CD4-positive, alpha-beta memory T cell (primary cell): Measurements from ENCODE around the gene RNMT. TPM values are rescaled to one million over a fixed set of nuclear protein-coding genes. Genes with fewer than 3 reads are reported as not detected.

Source experiments
- CTCF ChIA-PET: fragments of 350-600 bp; sonication (Branson Sonifier 250); formaldehyde crosslinking; loops from one replicate; lab custom pipeline; 2021; ENCODE audit warnings: inconsistent platforms; ENCODE audit not compliant: partially characterized antibody; lab: Charles Lee
- POLR2A ChIA-PET: fragments of 350-600 bp; sonication (Branson Sonifier 250); formaldehyde crosslinking; loops from one replicate; lab custom pipeline; 2021; ENCODE audit not compliant: partially characterized antibody; lab: Charles Lee
- DNase-seq, 5 donors: peaks; one replicate each; pipeline versions ENCODE4 v3.0.0 to v3.0.0-alpha.2; 2020 to 2022; ENCODE audit warnings: mixed read lengths in 1 of 5
- H3K27ac ChIP-seq: one replicate; pipeline ENCODE4 v1.7.0; 2013; ENCODE audit warnings: low read depth, low read length
- H3K27me3 ChIP-seq: 2 replicates; pipeline ENCODE4 v1.7.0; 2013; ENCODE audit warnings: mild to moderate bottlenecking, low read length, moderate library complexity; ENCODE audit not compliant: insufficient read depth
- H3K36me3 ChIP-seq: 2 replicates; pipeline ENCODE4 v1.7.0; 2013; ENCODE audit warnings: mild to moderate bottlenecking, low read length, moderate library complexity; ENCODE audit not compliant: insufficient read depth
- H3K4me1 ChIP-seq: 2 replicates; pipeline ENCODE4 v1.7.0; 2013; ENCODE audit warnings: mild to moderate bottlenecking, low read length, moderate library complexity; ENCODE audit not compliant: insufficient read depth
- H3K4me3 ChIP-seq, 2 donors: one replicate each; pipeline ENCODE4 v1.7.0; 2013; ENCODE audit warnings: low read length in 2 of 2, mild to moderate bottlenecking in 1 of 2
- H3K9me3 ChIP-seq, 2 donors: one replicate each; pipeline ENCODE4 v1.7.0; 2013; ENCODE audit warnings: low read length in 2 of 2, control low read depth in 1 of 2; ENCODE audit not compliant: control insufficient read depth in 1 of 2
- H3K27ac Mint-ChIP-seq, 7 donors: one replicate each; pipeline ENCODE4 v1.8.0; 2020 to 2021; ENCODE audit warnings: mixed read lengths in 7 of 7, mild to moderate bottlenecking in 6 of 7, inconsistent platforms in 3 of 7, moderate library complexity in 3 of 7
- H3K27me3 Mint-ChIP-seq, 2 donors: one replicate each; pipeline ENCODE4 v1.8.0; 2020 to 2021; ENCODE audit warnings: mixed read lengths in 2 of 2
- H3K36me3 Mint-ChIP-seq, 2 donors: one replicate each; pipeline ENCODE4 v1.8.0; 2020 to 2021; ENCODE audit warnings: mixed read lengths in 2 of 2, inconsistent platforms in 1 of 2, mild to moderate bottlenecking in 1 of 2
- H3K4me1 Mint-ChIP-seq, 4 donors: one replicate each; pipeline ENCODE4 v1.8.0; 2020 to 2021; ENCODE audit warnings: mixed read lengths in 4 of 4, mild to moderate bottlenecking in 1 of 4
- H3K4me3 Mint-ChIP-seq, 8 donors: one replicate each; pipeline ENCODE4 v1.8.0; 2020 to 2021; ENCODE audit warnings: mixed read lengths in 8 of 8, mild to moderate bottlenecking in 7 of 8, moderate library complexity in 6 of 8, inconsistent platforms in 3 of 8
- H3K9me3 Mint-ChIP-seq, 8 donors: one replicate each; pipeline ENCODE4 v1.8.0; 2020 to 2021; ENCODE audit warnings: mixed read lengths in 8 of 8, mild to moderate bottlenecking in 5 of 8, inconsistent platforms in 3 of 8, moderate library complexity in 1 of 8
- intact Hi-C: fragments of 100-400 bp; cut with micrococcal nuclease; formaldehyde crosslinking; loops from one replicate; pipeline ENCODE4 v1.15.1; 2023
- polyA plus RNA-seq, 2 donors: library from polyadenylated mRNA; unstranded; fragments of 300-500 nt; fragmentation: Illumina TruSeq; gene quantifications; one replicate each; pipeline ENCODE4 v1.2.3, GENCODE V29; 2021
- total RNA-seq, 2 experiments: library from RNA; stranded (reverse); gene quantifications; one replicate each; pipeline ENCODE4 v1.2.3, GENCODE V29; 2021

Gene RNMT
- total and polyA plus RNA-seq, 4 experiments from 2014 or later, result 40.4 to 55.0 (median 52.0) TPM

DNA sequence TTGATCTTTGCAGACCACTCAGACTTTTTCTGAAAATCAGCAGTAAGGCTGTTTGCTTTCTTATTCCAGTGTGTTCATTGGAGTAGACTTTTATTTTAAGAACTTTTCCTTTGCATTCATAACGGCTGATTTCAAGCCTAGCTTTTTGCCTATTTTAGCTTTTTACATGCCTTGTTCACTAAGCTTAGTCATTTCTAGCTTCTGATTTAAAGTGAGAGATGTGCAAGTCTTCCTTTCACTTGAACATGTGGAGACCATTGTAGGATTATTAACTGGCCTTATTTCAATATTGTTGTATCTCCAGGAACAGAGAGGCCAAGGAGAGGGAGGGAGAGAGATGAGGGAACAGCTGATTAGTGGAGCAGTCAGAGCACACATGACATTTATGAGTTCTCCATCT is 32.1 kb downstream of the RNMT start:
- CTCF ChIA-PET, result interaction anchor here (1.0 to 1.9 kb wide), 2 partner anchors 8 to 542 kb away, joined by 5 read pairs; no protein-coding TSS in a partner anchor
- POLR2A ChIA-PET, result interaction anchor here (0.6 kb wide), 1 partner anchor 32 kb away, joined by 3 read pairs; the partner anchor contains the start of genes FAM210A and RNMT

DNA sequence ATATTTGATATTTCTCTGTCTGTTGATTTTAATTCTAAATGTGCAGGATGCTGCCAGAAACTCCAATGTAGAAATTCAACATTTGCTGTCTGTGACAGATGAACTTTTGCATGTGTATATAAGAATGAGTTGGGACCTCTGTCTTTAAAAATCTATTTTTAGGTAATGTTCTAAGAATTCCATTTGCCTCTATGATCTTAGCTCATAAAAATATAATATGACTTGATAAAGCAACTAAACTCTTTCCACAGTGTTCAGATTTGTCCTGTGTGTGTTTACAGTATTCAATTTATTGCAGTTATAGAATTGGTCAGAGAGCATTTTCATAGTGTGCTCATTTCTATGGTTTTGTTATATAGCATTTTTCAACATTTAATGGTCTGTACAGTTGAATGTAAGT is 33.6 kb downstream of the RNMT start:
- Mint-ChIP-seq H3K36me3 (peaks cover 92 to 94% of the 10 kb centered on the region in 2 donors), H3K27me3 (no peaks in the 10 kb centered on the region), H3K4me3 (no peak overlapping the region), H3K9me3 (peaks cover 7 to 25% (median 15%) of the 10 kb centered on the region in 8 donors), H3K4me1 (peaks cover 0 to 2% (median 0%) of the 10 kb centered on the region in 4 donors), H3K27ac (no peak overlapping the region)
- Histone ChIP-seq H3K36me3 (peaks cover 9% of the 10 kb centered on the region), H3K27me3 (no peaks in the 10 kb centered on the region), H3K27ac (no peak overlapping the region), H3K9me3 (no peaks in the 10 kb centered on the region), H3K4me3 (no peak overlapping the region), H3K4me1 (no peaks in the 10 kb centered on the region)
- intact Hi-C loops, result no loop called here
- ChIA-PET POLR2A (no interaction called here), CTCF (interaction anchor here (1.4 kb wide), 1 partner anchor 50 kb away, joined by 3 read pairs; no protein-coding TSS in a partner anchor)
- DNase-seq, result no peak

More for the DNA sequence above, 32.1 kb downstream of the RNMT start:
- no peak for DNase-seq
- H3K4me3 Mint-ChIP-seq, result no peak overlapping the region
- Histone ChIP-seq H3K27ac (no peak overlapping the region), H3K4me1 (no peaks in the 10 kb centered on the region), H3K4me3 (no peak overlapping the region), H3K9me3 (no peaks in the 10 kb centered on the region), H3K27me3 (no peaks in the 10 kb centered on the region), H3K36me3 (peaks cover 22% of the 10 kb centered on the region)
- no peaks in the 10 kb centered on the region for H3K27me3 Mint-ChIP-seq
- peaks cover 90 to 94% of the 10 kb centered on the region in 2 donors for H3K36me3 Mint-ChIP-seq
- H3K27ac Mint-ChIP-seq, result peak overlapping the region in 2 of 7 donors; percentile 16 to 43
- H3K4me1 Mint-ChIP-seq, result peaks cover 0 to 2% (median 0%) of the 10 kb centered on the region in 4 donors
- peaks cover 0 to 11% (median 3%) of the 10 kb centered on the region in 8 donors for H3K9me3 Mint-ChIP-seq
- intact Hi-C loops, result no loop called here

DNA sequence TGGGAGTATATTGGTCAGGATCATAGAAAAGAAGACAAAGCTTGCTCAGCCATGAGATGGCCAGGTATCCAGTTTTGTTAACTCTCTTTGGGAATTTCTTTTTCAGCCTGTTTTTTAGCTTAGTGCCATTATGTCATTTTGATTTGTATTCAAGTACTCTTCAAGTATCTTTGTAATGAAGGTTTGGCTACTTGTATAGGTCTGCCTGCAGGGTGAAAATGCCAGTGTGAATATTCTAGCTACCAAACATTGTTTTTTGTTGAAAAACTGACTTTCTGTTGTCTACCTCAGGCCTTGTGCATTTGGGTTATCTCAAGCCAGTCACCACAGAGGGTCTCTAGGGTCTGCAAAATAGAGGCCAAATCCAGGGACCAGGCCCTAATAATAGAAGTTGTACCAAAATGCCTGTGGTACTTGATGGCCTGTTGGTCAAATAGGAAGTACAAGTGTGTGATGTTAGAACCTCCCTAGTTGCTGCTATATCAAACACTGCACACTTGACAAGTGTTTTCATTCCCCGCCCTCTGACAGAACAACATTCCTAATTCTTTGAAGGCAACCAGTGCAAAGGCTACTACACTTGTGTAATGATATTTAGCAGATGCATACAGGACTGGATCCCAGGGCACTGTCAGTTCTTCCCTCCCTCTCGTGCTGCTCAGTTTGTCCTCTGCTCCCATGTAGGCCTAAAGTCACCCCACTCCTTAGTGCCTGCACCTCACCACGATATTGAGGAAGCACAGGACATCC is 36.4 kb downstream of the RNMT start:
- H3K4me3 Mint-ChIP-seq, result no peak overlapping the region
- peak overlapping the region in 1 of 7 donors; percentile 14 for H3K27ac Mint-ChIP-seq
- intact Hi-C loops, result no loop called here
- DNase-seq, result no peak
- H3K27ac ChIP-seq, result no peak overlapping the region
- CTCF ChIA-PET, result no interaction called here
- no peaks in the 10 kb centered on the region for H3K27me3 Mint-ChIP-seq
- H3K4me1 Mint-ChIP-seq, result peaks cover 0 to 2% (median 0%) of the 10 kb centered on the region in 4 donors
- H3K27me3 ChIP-seq, result no peaks in the 10 kb centered on the region
- H3K36me3 Mint-ChIP-seq, result peaks cover 71% of the 10 kb centered on the region in 2 donors
- no peak overlapping the region for H3K4me3 ChIP-seq
- peaks cover 0 to 8% of the 10 kb centered on the region in 2 donors for H3K9me3 ChIP-seq
- POLR2A ChIA-PET, result no interaction called here
- no peaks in the 10 kb centered on the region for H3K4me1 ChIP-seq
- H3K9me3 Mint-ChIP-seq, result peaks cover 8 to 52% (median 35%) of the 10 kb centered on the region in 8 donors
- H3K36me3 ChIP-seq, result peaks cover 4% of the 10 kb centered on the region

DNA sequence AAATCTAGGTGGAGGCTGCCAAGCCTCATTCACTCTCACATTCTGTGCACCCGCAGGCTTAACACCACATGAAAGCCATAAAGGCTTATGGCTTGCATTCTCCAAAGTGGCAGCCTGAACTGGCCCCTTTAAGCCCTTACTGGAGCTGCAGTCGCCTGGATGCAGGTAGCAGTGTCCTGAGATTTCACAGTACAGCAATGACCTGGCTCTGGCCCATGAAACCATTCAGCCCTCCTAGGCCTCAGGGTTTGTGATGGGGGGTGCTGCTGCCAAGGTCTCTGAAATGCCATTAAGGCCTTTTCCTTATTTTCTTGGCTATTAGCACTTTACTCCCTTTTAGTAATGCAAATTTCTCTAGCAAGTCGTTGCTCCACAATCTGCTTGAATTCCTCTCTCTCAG is 48.6 kb downstream of the RNMT start:
- H3K27me3 Mint-ChIP-seq, result peaks cover 7 to 12% of the 10 kb centered on the region in 2 donors
- peaks cover 0 to 1% of the 10 kb centered on the region in 2 donors for H3K36me3 Mint-ChIP-seq
- H3K4me1 Mint-ChIP-seq, result no peaks in the 10 kb centered on the region
- Histone ChIP-seq H3K27me3 (no peaks in the 10 kb centered on the region), H3K4me1 (no peaks in the 10 kb centered on the region), H3K36me3 (no peaks in the 10 kb centered on the region), H3K9me3 (no peaks in the 10 kb centered on the region), H3K27ac (no peak overlapping the region), H3K4me3 (no peak overlapping the region)
- ChIA-PET POLR2A (no interaction called here), CTCF (no interaction called here)
- no peak overlapping the region for H3K4me3 Mint-ChIP-seq
- no peak overlapping the region for H3K27ac Mint-ChIP-seq
- H3K9me3 Mint-ChIP-seq, result peaks cover 2 to 33% (median 16%) of the 10 kb centered on the region in 8 donors
- intact Hi-C loops, result no loop called here
- no peak for DNase-seq

GRCh38 chr18:13791181-13791580 is 64.7 kb downstream of the RNMT start:
- no peak overlapping the region for H3K27ac ChIP-seq
- H3K9me3 ChIP-seq, result no peaks in the 10 kb centered on the region
- no peaks in the 10 kb centered on the region for H3K27me3 ChIP-seq
- ChIA-PET POLR2A (no interaction called here), CTCF (no interaction called here)
- no peak overlapping the region for H3K4me3 ChIP-seq
- no peaks in the 10 kb centered on the region for H3K36me3 ChIP-seq
- Mint-ChIP-seq H3K27ac (no peak overlapping the region), H3K9me3 (peaks cover 0 to 11% (median 7%) of the 10 kb centered on the region in 8 donors), H3K36me3 (no peaks in the 10 kb centered on the region), H3K4me1 (no peaks in the 10 kb centered on the region), H3K4me3 (no peak overlapping the region), H3K27me3 (peaks cover 13 to 14% of the 10 kb centered on the region in 2 donors)
- H3K4me1 ChIP-seq, result no peaks in the 10 kb centered on the region
- DNase-seq, result no peak
- intact Hi-C loops, result loop anchor here (10.0 kb wide), 1 partner anchor 64 kb away; no protein-coding TSS in a partner anchor

GRCh38 chr18:13793819-13794218 is 67.3 kb downstream of the RNMT start:
- H3K36me3 Mint-ChIP-seq, result no peaks in the 10 kb centered on the region
- no peaks in the 10 kb centered on the region for H3K4me1 Mint-ChIP-seq
- H3K9me3 Mint-ChIP-seq, result peaks cover 0 to 5% (median 0%) of the 10 kb centered on the region in 8 donors
- no peaks in the 10 kb centered on the region for H3K9me3 ChIP-seq
- intact Hi-C loops, result loop anchor here (10.0 kb wide), 1 partner anchor 61 kb away; no protein-coding TSS in a partner anchor
- CTCF ChIA-PET, result no interaction called here
- H3K36me3 ChIP-seq, result no peaks in the 10 kb centered on the region
- H3K27ac Mint-ChIP-seq, result no peak overlapping the region
- no peak overlapping the region for H3K4me3 ChIP-seq
- no peak for DNase-seq
- POLR2A ChIA-PET, result no interaction called here
- H3K4me3 Mint-ChIP-seq, result no peak overlapping the region
- no peak overlapping the region for H3K27ac ChIP-seq
- no peaks in the 10 kb centered on the region for H3K4me1 ChIP-seq
- H3K27me3 Mint-ChIP-seq, result peaks cover 22 to 25% of the 10 kb centered on the region in 2 donors
- no peaks in the 10 kb centered on the region for H3K27me3 ChIP-seq

- H3K9me3 ChIP-seq, result no peaks in the 10 kb centered on the region
- peaks cover 3 to 6% (median 5%) of the 10 kb centered on the region in 4 donors for H3K4me1 Mint-ChIP-seq
- no peak overlapping the region for H3K27ac Mint-ChIP-seq
- peaks cover 7% of the 10 kb centered on the region for H3K4me1 ChIP-seq
- ChIA-PET POLR2A (no interaction called here), CTCF (no interaction called here)
- H3K27ac ChIP-seq, result no peak overlapping the region
- H3K36me3 Mint-ChIP-seq, result no peaks in the 10 kb centered on the region
- intact Hi-C loops, result loop anchor here (10.0 kb wide), 1 partner anchor 58 kb away; no protein-coding TSS in a partner anchor
- peaks cover 11% of the 10 kb centered on the region for H3K27me3 ChIP-seq
- H3K27me3 Mint-ChIP-seq, result peaks cover 25 to 32% of the 10 kb centered on the region in 2 donors
- no peak for DNase-seq
- peaks cover 0 to 4% (median 0%) of the 10 kb centered on the region in 8 donors for H3K9me3 Mint-ChIP-seq
- no peaks in the 10 kb centered on the region for H3K36me3 ChIP-seq
- no peak overlapping the region for H3K4me3 ChIP-seq
- no peak overlapping the region for H3K4me3 Mint-ChIP-seq
Observed at GRCh38 chr18:13796515-13796914, 70.0 kb downstream of the RNMT start.
